HG03558 (cell line): Measurements from ENCODE around the gene SCNN1A.
"Not testable (repeated sequence)": the region's sequence is repeated elsewhere in the genome, so short reads cannot be mapped to it uniquely, and the experiment has no call there.

Source experiments
- ATAC-seq: cut with Tn5 transposase; IDR thresholded peaks from one replicate; pipeline ENCODE4 v1.9.1; 2021; ENCODE audit warnings: moderate number of reproducible peaks; ENCODE audit not compliant: unreplicated experiment; ENCODE audit errors: extremely low read depth

The SCNN1A gene

GRCh38 chr12:6351622-6352021 is 23.7 kb downstream of the SCNN1A start:
- ATAC-seq: no peak

DNA sequence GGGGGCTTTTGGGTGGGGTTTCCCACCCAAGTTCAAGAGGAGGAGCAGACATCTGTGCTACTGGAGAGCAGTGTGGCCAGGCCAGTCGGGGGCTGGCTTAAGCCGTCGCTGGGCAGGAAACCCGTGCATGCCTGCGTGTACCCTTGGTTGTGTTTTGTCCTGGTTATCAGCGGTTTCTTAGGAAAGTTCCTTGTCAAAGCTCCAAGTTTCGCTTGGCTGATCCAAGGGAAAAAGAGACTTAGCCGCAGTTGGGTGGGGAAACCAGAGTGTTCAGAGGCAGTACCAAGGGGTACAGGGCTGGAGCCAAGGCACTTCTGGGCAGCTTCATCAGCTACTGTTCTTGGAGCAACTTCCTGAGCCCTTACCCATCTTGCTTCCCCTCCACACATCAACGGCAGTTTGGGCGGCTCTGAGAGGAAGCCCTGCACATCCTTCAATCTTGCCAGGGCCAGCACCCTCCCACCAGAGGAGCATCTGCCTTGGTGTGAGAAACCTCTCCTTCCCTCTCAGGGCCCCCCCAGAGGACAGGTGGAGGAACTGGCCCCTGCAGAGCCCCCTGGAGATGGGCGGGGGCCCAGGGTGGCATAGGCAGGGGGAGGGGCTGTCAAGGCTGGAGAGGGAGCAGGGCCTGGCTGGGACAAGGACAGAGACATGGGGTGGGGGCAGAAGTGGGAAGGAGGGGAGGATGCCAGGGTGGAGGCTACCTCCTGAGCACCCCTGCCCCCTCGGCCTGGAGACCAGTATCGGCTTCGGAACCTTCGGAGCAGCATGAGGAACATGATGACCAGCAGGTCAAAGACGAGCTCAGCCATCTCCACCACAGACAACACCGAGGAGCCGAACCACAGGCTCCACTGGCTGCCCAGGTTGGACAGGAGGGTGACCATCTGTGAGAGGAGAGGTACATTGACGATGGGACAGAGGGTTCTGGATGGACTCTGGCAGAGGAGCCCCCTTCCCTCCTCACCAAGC is 27.7 kb downstream of the SCNN1A start:
- no peak for ATAC-seq

GRCh38 chr12:6346942-6347341 is 28.4 kb downstream of the SCNN1A start:
- ATAC-seq: no peak

- no peak for ATAC-seq
Observed at GRCh38 chr12:6346235-6346832, 29.0 kb downstream of the SCNN1A start.

DNA sequence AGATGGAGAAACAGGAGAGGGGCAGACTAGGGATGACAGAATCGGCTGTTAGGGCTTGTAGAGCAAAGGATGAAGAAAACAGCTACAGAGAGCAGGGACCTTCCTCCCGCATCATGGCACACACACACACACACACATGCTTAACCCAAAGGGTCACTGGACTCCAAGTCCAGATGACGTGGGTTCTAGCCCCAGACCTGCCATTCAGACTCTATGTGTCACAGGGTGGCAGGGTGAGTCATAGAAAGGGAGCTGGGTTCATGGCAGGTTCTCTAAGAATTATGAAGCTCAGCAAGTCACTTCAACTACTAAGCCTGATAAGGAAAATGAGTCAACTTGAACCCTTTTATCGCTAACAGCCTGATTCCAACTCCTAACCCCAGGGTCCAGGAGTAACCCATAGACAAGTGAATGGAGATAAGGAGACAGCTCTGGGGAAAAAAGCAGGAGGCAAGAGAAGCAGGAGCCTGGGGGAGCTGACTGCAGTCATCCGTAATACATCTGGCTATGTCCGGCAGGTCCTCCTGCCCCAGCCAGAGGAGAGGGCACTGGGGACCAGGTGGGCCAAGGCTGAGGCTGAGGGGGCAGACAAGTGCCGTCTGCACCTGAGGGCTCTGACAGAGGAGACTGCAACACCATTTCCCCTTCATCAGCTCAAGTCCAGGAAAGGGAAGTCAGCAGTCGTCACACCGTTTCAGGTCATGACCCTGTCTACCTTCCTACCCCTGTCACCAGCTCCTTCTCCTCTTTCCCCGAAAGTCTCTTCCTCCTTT is 29.9 kb downstream of the SCNN1A start:
- no peak for ATAC-seq

DNA sequence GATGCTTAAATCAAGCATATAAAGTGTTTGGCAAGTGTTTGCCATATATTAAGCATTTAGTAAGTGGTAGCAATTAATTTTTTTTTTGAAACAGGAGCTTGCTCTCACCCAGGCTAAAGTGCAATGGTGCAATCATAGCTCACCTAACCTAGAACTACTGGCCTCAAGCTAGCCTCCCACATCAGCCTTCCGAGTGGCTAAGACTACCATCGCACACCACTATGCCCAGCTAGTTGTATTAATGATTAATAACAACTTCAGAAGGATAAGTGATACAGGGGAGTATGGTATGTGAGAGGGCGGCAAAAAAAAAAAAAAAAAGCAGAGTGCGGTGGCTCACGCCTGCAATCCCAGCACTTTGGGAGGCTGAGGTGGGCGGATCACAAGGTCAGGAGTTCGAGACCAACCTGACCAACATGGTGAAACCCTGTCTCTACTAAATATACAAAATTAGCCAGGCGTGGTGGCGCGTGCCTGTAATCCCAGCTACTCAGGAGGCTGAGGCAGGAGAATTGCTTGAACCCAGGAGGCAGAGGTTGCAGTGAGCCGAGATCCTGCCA is 31.2 kb downstream of the SCNN1A start:
- not testable (repeated sequence) for ATAC-seq

DNA sequence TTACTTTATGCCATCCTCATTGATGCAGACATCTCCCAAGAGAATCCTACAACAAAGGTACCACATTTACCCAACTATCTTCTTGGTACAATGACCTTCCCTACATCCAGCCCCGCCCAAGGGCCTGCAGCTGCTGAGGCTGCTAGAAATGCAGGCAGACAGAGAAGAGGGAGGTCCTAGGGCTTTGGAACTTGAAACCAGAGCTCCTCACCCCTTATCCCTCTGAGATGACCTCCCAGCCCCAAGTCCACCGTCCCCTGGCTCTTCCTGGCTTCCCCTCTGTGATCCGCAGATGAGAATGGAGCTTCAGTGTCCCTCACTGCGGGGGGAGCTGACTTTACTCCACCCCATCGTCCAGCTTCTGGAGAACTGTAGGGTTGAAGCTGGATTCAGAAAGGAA is 31.8 kb downstream of the SCNN1A start:
- no peak for ATAC-seq

- no peak for ATAC-seq
Observed at GRCh38 chr12:6342140-6342889, 33.0 kb downstream of the SCNN1A start.

GRCh38 chr12:6341417-6342139 is 33.8 kb downstream of the SCNN1A start, which contains the start of gene TNFRSF1A:
Gene TNFRSF1A (minus strand): TSS chr12:6342076. CDS start chr12:6341814, 262 bp downstream.
- no peak for ATAC-seq

GRCh38 chr12:6340745-6341416 is 34.5 kb downstream of the SCNN1A start:
- ATAC-seq: no peak

- no peak for ATAC-seq
Observed at GRCh38 chr12:6340032-6340638, 35.2 kb downstream of the SCNN1A start.

DNA sequence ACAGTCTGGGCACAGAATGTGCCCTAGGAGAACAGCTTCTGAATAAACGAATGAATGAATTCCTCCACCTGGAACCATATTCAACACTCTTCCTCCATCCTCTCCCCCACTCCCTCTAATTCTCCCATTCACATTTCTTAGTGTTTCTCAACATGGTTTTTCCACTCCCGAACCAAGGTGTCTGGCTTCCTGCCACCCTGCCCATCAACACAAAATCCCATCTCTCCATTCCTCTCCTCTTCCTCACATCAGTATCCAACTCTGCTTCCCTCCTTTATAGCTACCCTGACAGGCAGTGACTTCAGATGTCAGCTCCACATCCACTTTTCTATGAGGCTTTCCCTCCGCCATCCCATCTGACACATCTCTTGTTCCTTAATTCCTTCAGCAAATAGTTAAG is 36.4 kb downstream of the SCNN1A start:
- no peak for ATAC-seq

DNA sequence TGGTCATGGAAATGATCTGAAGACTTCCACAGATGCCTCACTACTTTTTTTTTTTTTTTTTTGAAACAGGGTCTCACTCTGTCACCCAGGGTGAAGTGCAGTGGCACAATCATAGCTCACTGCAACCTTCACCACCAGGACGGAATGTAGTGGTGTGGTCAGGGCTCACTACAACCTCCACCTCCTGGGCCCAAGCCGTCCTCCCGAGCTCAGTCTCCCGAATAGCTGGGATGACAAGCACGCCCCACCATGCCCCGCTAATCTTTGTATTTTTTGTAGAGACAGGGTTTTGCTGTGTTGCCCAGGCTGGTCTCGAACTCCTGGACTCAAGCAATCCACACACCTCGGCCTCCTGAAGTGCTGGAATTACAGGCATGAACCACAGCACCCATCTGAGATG is 36.8 kb downstream of the SCNN1A start:
- not testable (repeated sequence) for ATAC-seq

GRCh38 chr12:6337958-6338433 is 37.4 kb downstream of the SCNN1A start:
- no peak for ATAC-seq

DNA sequence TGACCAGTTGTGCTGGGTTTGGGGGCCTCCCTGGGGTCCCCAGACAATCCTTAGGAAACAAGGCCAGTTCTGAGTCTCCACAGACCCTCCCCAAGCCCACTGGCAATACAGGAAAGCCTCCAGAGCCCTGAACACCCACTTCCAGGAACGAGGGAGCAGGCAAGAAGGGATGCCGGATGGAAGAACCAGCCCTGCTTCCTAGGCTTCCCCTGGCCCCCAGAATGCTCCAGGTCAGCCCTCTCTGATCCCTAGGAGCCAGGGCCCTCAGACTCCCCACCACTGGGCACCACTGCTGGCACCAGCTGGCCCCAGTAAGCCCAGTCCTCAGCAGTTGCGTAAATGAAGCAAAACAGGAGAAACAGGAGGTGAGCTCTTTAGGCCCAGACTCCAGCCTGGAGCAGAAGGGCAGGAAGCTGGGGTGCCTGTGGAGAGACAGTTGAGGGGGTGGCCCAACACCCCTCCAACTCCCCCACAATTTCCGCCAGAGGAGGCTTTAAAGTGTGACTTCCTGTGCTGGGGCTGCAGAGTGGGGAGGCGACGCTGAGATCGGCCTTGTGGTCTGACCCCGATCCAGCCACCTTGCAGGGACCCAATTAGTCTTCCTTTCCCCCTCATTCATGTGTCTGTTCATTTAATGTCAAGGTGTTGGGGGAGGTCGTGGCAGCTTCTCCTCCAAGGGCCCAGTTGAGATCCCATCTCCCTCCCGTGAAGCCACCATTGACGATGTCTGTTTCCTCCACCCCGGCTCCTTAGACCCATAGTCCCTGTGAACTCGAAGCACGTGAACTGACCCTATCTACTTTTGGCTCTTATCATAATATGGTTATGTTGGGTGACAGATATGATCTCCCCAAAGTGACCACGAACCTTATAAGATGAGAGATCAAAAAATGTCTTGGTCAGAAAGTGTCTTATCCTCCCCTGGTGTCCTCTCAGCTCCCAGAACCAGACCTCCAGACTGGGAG is 38.2 kb downstream of the SCNN1A start:
- ATAC-seq: no peak

GRCh38 chr12:6336079-6336888 is 39.1 kb downstream of the SCNN1A start:
- no peak for ATAC-seq
